Common myeloid progenitor, CD34-positive (primary cell): ENCODE results near the gene PLEKHG4B.
A peak's percentile ranks its signal among the peaks of the same experiment; 100 is the strongest.

ENCODE experiments used
- CTCF ChIA-PET: fragments of 350-600 bp; sonication (Branson Sonifier 250); formaldehyde crosslinking; loops from one replicate; lab custom pipeline; 2021; ENCODE audit warnings: antibody characterized with exemption; lab: Charles Lee
- POLR2A ChIA-PET: fragments of 350-600 bp; sonication (Branson Sonifier 250); formaldehyde crosslinking; loops from one replicate; lab custom pipeline; 2021; ENCODE audit warnings: antibody characterized with exemption; lab: Charles Lee
- DNase-seq, 3 donors: peaks; one replicate each; pipeline versions ENCODE4 v3.0.0 to v3.0.0-alpha.2; 2013
- H3K27ac ChIP-seq, 2 experiments: 1 replicate in 1 of 2; 2 replicates in 1 of 2; pipeline ENCODE4 v1.7.0; 2013; ENCODE audit warnings: inconsistent platforms in 2 of 2, low read length in 2 of 2, mild to moderate bottlenecking in 2 of 2, low read depth in 1 of 2, moderate library complexity in 1 of 2; ENCODE audit not compliant: severe bottlenecking in 2 of 2, insufficient read depth in 1 of 2, poor library complexity in 1 of 2
- H3K27me3 ChIP-seq, 5 experiments: replicated peaks in 2 of 5; 1 replicate in 3 of 5; 2 replicates in 2 of 5; pipeline versions ENCODE4 v1.6.1 to v1.7.0; 2013; ENCODE audit warnings: low read length in 4 of 5, mild to moderate bottlenecking in 2 of 5, moderate library complexity in 2 of 5, inconsistent platforms in 1 of 5; ENCODE audit not compliant: insufficient read depth in 5 of 5, control insufficient read depth in 4 of 5
- H3K36me3 ChIP-seq, 4 experiments: 1 replicate in 2 of 4; 2 replicates in 2 of 4; pipeline versions ENCODE4 v1.6.1 to v1.7.0; 2013; ENCODE audit warnings: low read length in 3 of 4, control low read depth in 1 of 4, mild to moderate bottlenecking in 1 of 4; ENCODE audit not compliant: control insufficient read depth in 4 of 4, insufficient read depth in 4 of 4
- H3K4me1 ChIP-seq, 4 experiments: 1 replicate in 3 of 4; 2 replicates in 1 of 4; pipeline versions ENCODE4 v1.6.1 to v1.7.1; 2013; ENCODE audit warnings: low read length in 3 of 4, mild to moderate bottlenecking in 3 of 4, control low read depth in 1 of 4, inconsistent platforms in 1 of 4, moderate library complexity in 1 of 4; ENCODE audit not compliant: control insufficient read depth in 4 of 4, insufficient read depth in 4 of 4; ENCODE audit errors: control extremely low read depth in 1 of 4
- H3K4me3 ChIP-seq, 7 experiments: 1 replicate in 4 of 7; 2 replicates in 3 of 7; pipeline versions ENCODE4 v1.5.1 to v1.7.0; 2013; ENCODE audit warnings: mild to moderate bottlenecking in 7 of 7, low read length in 6 of 7, moderate library complexity in 6 of 7, inconsistent platforms in 2 of 7, low read depth in 2 of 7, control low read depth in 1 of 7; ENCODE audit not compliant: insufficient read depth in 4 of 7, control insufficient read depth in 1 of 7; ENCODE audit errors: extremely low read depth in 1 of 7
- H3K9me3 ChIP-seq, 5 experiments: 1 replicate in 4 of 5; 2 replicates in 1 of 5; pipeline versions ENCODE4 v1.6.1 to v1.7.1; 2013; ENCODE audit warnings: low read length in 4 of 5, mild to moderate bottlenecking in 2 of 5, inconsistent platforms in 1 of 5, low read depth in 1 of 5, moderate library complexity in 1 of 5; ENCODE audit not compliant: control insufficient read depth in 4 of 5, insufficient read depth in 2 of 5; ENCODE audit errors: control extremely low read depth in 1 of 5
- WGBS: methylation state at CpG from one replicate; pipeline ENCODE4 v1.1.5; 2013; ENCODE audit not compliant: insufficient coverage; 5-methylcytosine and 5-hydroxymethylcytosine counted together

The PLEKHG4B gene

GRCh38 chr5:50724-51499, 41.1 kb upstream of the PLEKHG4B start:
- peaks cover 0 to 57% (median 16%) of the 10 kb centered on the region in 5 experiments for H3K27me3 ChIP-seq

DNA sequence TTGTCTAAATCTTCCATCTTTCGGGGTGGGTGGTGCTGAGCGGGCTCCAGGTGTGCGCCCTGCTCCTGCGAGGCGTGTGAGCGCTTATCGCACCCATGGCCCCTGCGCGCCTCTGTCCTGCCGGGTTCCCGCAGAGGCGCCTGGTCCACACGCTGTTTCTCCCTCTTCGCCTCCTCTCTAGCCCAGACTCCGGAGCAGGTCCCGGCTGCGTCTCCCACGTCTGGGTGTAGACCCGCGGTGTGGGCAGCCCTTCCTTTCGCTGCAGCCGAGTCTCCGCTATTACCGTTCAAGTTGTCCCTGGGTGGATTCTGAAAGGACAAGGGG, 40.5 kb upstream of the PLEKHG4B start:
- H3K9me3 ChIP-seq = peaks cover 0 to 6% (median 0%) of the 10 kb centered on the region in 5 experiments
- peaks cover 0 to 54% (median 14%) of the 10 kb centered on the region in 5 experiments for H3K27me3 ChIP-seq
- H3K36me3 ChIP-seq = no peaks in the 10 kb centered on the region
- H3K27ac ChIP-seq = no peak overlapping the region
- POLR2A ChIA-PET = no interaction called here
- DNase-seq = no peak
- WGBS = 67% methylated on average over 23 of the region's 24 CpGs
- CTCF ChIA-PET = no interaction called here
- H3K4me3 ChIP-seq = no peak overlapping the region
- peaks cover 0 to 13% (median 4%) of the 10 kb centered on the region in 4 experiments for H3K4me1 ChIP-seq

More at GRCh38 chr5:50724-51499, 41.1 kb upstream of the PLEKHG4B start:
- ChIA-PET POLR2A (no interaction called here), CTCF (no interaction called here)
- WGBS = 65% methylated on average over 54 of the region's 60 CpGs
- peaks cover 0 to 6% (median 0%) of the 10 kb centered on the region in 5 experiments for H3K9me3 ChIP-seq
- H3K4me3 ChIP-seq = no peak overlapping the region
- H3K4me1 ChIP-seq = peaks cover 0 to 13% (median 4%) of the 10 kb centered on the region in 4 experiments
- H3K27ac ChIP-seq = no peak overlapping the region
- no peak for DNase-seq
- no peaks in the 10 kb centered on the region for H3K36me3 ChIP-seq

DNA sequence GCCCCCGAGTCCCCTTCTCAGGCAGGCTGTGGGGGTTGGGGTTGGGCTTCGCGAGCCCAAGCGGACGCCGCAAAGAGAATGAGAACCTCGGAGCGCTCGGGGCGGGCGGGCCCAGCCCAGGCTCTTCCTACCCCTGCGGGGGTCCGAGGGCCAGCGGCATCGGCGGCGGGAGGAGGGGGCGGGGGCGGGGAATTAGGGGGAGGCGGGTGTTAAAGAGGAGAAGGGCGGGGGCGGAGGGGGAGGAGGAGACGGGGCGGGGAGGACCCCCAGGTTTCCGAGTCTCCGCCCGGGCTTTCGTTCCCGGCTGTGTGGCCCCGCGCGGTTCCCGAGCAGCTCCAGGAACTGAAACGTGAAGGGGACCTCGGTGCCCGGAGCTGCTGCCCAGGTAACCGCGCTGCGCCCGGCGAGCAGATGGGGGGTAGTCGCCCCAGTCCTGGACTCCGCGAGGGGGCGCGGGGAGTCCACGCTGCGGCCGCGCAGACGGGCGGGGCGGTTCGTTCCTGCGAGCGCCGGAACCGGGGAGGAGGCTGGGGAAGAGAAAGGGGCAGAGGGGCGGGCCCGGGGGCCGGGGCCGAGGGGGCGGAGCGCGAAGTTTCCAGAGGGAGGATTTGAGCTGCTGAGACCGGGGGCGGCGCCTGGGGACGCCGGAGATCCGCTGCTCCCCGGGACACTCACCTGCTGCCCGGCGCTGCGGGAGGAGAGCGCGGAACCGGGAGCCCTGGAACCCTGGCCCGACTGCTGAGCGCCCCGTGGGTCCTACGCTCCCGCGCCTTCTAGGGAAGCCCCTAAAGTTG, 38.4 kb upstream of the PLEKHG4B start:
- Histone ChIP-seq H3K4me1 (peaks cover 0 to 13% (median 4%) of the 10 kb centered on the region in 4 experiments), H3K36me3 (no peaks in the 10 kb centered on the region), H3K9me3 (peaks cover 0 to 6% (median 0%) of the 10 kb centered on the region in 5 experiments), H3K27ac (no peak overlapping the region), H3K27me3 (peaks cover 0 to 46% (median 13%) of the 10 kb centered on the region in 5 experiments), H3K4me3 (peak overlapping the region in 6 of 7 experiments; percentile 41 to 79 (median 60))
- ChIA-PET POLR2A (no interaction called here), CTCF (no interaction called here)
- WGBS = 0% methylated on average over 41 of the region's 84 CpGs
- peak; percentile 49 to 74 (median 65) for DNase-seq

DNA sequence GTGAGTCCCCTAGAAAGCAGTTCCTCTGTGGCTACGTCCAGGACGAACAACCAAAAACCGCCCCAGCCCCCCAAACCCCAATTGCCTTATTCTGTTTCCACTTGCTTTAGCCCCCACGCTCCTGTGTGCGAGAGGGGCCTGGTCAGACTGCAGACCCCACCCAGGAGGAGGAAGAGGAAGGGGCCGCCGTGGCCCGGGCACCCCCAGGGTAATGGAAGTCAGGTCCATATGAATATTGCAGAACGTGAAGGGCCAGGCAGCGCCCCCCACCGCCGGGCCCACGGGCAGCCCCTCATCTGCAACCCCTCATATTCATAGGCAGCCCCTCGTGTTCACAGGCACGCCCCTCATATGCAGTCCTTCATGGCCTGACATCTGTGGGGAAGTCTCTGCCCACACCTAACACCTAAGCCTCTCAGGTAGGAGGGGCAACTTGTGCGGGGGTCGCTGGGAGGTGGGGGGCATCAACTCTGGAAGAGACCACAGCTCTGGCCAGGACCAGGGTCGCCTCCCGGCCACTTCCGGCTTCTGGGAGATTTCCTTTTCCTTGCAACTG, 37.7 kb upstream of the PLEKHG4B start:
- Histone ChIP-seq H3K36me3 (no peaks in the 10 kb centered on the region), H3K27me3 (peaks cover 0 to 46% (median 13%) of the 10 kb centered on the region in 5 experiments), H3K4me1 (peaks cover 0 to 13% (median 4%) of the 10 kb centered on the region in 4 experiments), H3K9me3 (peaks cover 0 to 6% (median 0%) of the 10 kb centered on the region in 5 experiments), H3K27ac (no peak overlapping the region), H3K4me3 (peak overlapping the region in 6 of 7 experiments; percentile 21 to 79 (median 59))
- ChIA-PET POLR2A (no interaction called here), CTCF (no interaction called here)
- WGBS = 27% methylated on average over 9 of the region's 20 CpGs
- DNase-seq = no peak

DNA sequence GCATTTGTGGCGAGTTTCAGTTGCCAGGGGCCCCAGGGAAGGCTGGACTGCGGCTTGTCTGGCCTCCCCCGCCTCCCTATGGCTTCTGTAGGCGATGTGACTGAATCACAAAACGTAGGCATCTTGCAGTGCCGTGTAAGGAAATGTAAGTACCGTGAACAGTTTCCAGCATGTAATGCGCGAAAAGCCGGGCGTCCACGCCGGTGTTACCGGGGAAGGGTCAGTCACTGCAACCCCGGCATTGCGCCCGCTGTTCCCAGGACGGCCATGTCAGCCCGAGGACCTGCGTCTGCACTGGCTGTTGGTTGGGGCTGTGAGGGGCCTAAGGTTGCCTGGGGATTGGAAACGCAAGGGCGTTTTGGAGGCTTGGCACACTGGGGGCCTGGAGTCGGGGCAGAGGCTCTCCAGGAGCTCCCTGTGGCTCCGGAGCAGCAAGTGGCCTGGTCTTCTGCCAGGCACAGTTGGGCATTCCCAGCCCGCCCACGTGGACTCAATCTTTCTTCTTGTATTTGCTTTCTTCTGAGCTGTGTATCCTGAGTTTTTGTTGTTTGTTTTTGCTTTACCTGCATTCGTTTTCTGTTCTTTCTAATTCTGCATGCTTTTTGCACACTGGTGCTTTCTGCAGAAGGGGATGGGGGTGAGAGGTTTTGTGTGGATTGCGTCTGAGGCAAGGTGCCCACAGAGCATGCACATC, 36.9 kb upstream of the PLEKHG4B start:
- H3K4me1 ChIP-seq = peaks cover 0 to 13% (median 4%) of the 10 kb centered on the region in 4 experiments
- H3K9me3 ChIP-seq = peaks cover 0 to 6% (median 0%) of the 10 kb centered on the region in 5 experiments
- WGBS = 96% methylated on average over 24 of the region's 28 CpGs
- H3K4me3 ChIP-seq = no peak overlapping the region
- DNase-seq = no peak
- no peak overlapping the region for H3K27ac ChIP-seq
- peaks cover 0 to 46% (median 13%) of the 10 kb centered on the region in 5 experiments for H3K27me3 ChIP-seq
- H3K36me3 ChIP-seq = no peaks in the 10 kb centered on the region
- ChIA-PET CTCF (no interaction called here), POLR2A (no interaction called here)

DNA sequence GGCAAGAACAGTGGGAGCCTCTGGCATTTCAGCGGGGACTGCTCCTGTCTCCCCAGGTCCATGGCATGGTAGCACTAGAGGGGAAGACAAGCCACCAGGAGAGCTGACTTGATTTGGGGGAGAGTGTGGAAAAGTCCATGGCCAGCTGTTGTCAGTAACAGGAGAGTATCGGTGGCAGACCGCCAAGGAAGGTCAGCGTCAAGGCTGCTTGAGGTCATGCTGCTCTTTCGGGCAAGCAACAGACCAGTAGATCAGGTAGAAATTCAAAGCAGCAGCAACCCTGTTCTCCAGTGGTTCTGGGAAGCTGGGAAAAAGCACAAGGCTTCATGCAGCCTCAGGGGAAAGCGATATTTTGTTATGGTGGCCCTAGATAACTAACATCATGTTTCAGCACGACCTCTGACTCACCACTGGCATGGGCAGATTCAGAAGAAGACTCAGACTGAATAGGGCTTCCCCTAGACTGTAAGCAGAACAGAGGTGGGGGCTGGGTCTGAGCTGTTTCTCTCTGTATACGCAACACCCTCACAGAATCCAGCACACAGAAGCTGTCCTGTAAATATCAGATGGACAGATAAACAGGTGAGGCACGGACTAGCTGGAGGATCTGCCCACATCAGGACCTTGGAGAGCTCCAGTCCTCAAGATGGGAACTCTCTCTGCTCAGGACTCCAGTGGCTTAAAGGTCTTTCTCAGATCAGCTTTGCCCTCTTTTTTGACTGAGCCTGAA, 35.2 kb upstream of the PLEKHG4B start:
- ChIA-PET POLR2A (no interaction called here), CTCF (no interaction called here)
- no peaks in the 10 kb centered on the region for H3K36me3 ChIP-seq
- H3K4me1 ChIP-seq = peaks cover 0 to 13% (median 4%) of the 10 kb centered on the region in 4 experiments
- H3K9me3 ChIP-seq = no peaks in the 10 kb centered on the region
- H3K27ac ChIP-seq = no peak overlapping the region
- 84% methylated on average over 8 of the region's 9 CpGs for WGBS
- no peak overlapping the region for H3K4me3 ChIP-seq
- peak; percentile 31 to 69 (median 65) for DNase-seq
- H3K27me3 ChIP-seq = peaks cover 0 to 30% (median 9%) of the 10 kb centered on the region in 5 experiments
